A549 (cell line): ENCODE data around the gene LIN28A.

Source experiments
- CEBPB ChIP-seq, 2 experiments: fragments of >200 bp in 1 of 2; sonication (Bioruptor Twin) in 1 of 2; formaldehyde crosslinking in 1 of 2; IDR thresholded peaks; 2 replicates each; pipeline ENCODE4 v1.6.1; 2012 to 2016
- EHMT2 ChIP-seq: fragments of 200-600 bp; sonication (generic); IDR thresholded peaks from 2 replicates; pipeline ENCODE4 v1.6.1; 2016; ENCODE audit warnings: antibody characterized with exemption, low read depth, mild to moderate bottlenecking, moderate library complexity
- EP300 ChIP-seq, 2 experiments: fragments of >200 bp; sonication (Bioruptor Twin); formaldehyde crosslinking; IDR thresholded peaks; 2 replicates in 1 of 2; 3 replicates in 1 of 2; pipeline ENCODE4 v1.6.1; 2016 to 2017
- FOSB ChIP-seq: fragments of 250-450 bp; sonication (Bioruptor Pico); IDR thresholded peaks from 2 replicates; pipeline ENCODE4 v1.5.0; 2020; ENCODE audit warnings: mild to moderate bottlenecking, moderate library complexity
- HOXB13 ChIP-seq: fragments of 250-450 bp; sonication (Bioruptor Pico); IDR thresholded peaks from 2 replicates; pipeline ENCODE4 v1.5.0; 2020; ENCODE audit warnings: low read depth, mild to moderate bottlenecking, moderate library complexity
- POLR2A ChIP-seq: IDR thresholded peaks from 2 replicates; pipeline ENCODE4 v1.6.1; 2012; ENCODE audit warnings: mild to moderate bottlenecking, low read length
- SMC3 ChIP-seq: fragments of >200 bp; sonication (Bioruptor Twin); formaldehyde crosslinking; IDR thresholded peaks from 3 replicates; pipeline ENCODE4 v1.6.1; 2018; ENCODE audit warnings: inconsistent platforms
- TF ChIP-seq, protein P1 (sequence below): fragments of >200 bp; sonication (Bioruptor Twin); formaldehyde crosslinking; IDR thresholded peaks from 3 replicates; pipeline ENCODE4 v1.5.1; 2016

GRCh38 chr1:26417111-26417759 is 6.6 kb downstream of the LIN28A start:
- TF ChIP-seq EHMT2 (no peak), POLR2A (no peak), FOSB (no peak), EP300 (IDR thresholded peaks at IDR 0.05) (no peak), CEBPB (IDR thresholded peaks at IDR 0.05) (no peak), HOXB13 (CRISPR knock-in tag) (no peak), SMC3 (peak; percentile 65)
- TF ChIP-seq, protein P1, sequence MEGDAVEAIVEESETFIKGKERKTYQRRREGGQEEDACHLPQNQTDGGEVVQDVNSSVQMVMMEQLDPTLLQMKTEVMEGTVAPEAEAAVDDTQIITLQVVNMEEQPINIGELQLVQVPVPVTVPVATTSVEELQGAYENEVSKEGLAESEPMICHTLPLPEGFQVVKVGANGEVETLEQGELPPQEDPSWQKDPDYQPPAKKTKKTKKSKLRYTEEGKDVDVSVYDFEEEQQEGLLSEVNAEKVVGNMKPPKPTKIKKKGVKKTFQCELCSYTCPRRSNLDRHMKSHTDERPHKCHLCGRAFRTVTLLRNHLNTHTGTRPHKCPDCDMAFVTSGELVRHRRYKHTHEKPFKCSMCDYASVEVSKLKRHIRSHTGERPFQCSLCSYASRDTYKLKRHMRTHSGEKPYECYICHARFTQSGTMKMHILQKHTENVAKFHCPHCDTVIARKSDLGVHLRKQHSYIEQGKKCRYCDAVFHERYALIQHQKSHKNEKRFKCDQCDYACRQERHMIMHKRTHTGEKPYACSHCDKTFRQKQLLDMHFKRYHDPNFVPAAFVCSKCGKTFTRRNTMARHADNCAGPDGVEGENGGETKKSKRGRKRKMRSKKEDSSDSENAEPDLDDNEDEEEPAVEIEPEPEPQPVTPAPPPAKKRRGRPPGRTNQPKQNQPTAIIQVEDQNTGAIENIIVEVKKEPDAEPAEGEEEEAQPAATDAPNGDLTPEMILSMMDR: peak; percentile 75
